ENCODE results near the gene IRF2BP1. TPM values are rescaled to one million over a fixed set of nuclear protein-coding genes. Genes with fewer than 3 reads are reported as not detected.

Gene IRF2BP1
- total and polyA plus RNA-seq, 12 donors: 8.0 to 23.0 (median 19.5) TPM

- Histone ChIP-seq H3K36me3 (no peaks in the 10 kb centered on the region), H3K27ac (no peak overlapping the region), H3K4me1 (no peaks in the 10 kb centered on the region), H3K4me3 (no peak overlapping the region), H3K27me3 (peaks cover 0 to 34% (median 15%) of the 10 kb centered on the region in 7 donors), H3K9me3 (no peaks in the 10 kb centered on the region)
- no peak for ATAC-seq
- no peak for DNase-seq
- no peak for TF ChIP-seq CTCF (IDR thresholded peaks at IDR 0.05)
- WGBS, 2 donors: 57% methylated on average over 8 of the region's 8 CpGs
- intact Hi-C loops (cut with DNase I): loop anchor here in 3 of 10 donors (5.0 to 10.0 kb wide), 2 partner anchors 94 to 101 kb away; no protein-coding TSS in a partner anchor
Observed at GRCh38 chr19:45911291-45911690, 25.4 kb upstream of the IRF2BP1 start.

- intact Hi-C loops (cut with DNase I): loop anchor here in 1 of 10 donors (5.0 kb wide), 1 partner anchor 922 kb away; no protein-coding TSS in a partner anchor
- DNase-seq (no peak), ATAC-seq (no peak)
- Histone ChIP-seq H3K4me1 (no peaks in the 10 kb centered on the region), H3K27ac (no peak overlapping the region), H3K27me3 (peaks cover 0 to 25% (median 10%) of the 10 kb centered on the region in 7 donors), H3K4me3 (no peak overlapping the region), H3K36me3 (no peaks in the 10 kb centered on the region), H3K9me3 (no peaks in the 10 kb centered on the region)
- no peak for TF ChIP-seq CTCF (IDR thresholded peaks at IDR 0.05)
- 80 to 83% methylated on average over 5 of the region's 5 CpGs for WGBS, 2 donors
Observed at GRCh38 chr19:45908956-45909355, 23.0 kb upstream of the IRF2BP1 start.

- H3K36me3 ChIP-seq: no peaks in the 10 kb centered on the region
- peaks cover 0 to 9% (median 4%) of the 10 kb centered on the region in 7 donors for H3K27me3 ChIP-seq
- no peaks in the 10 kb centered on the region for H3K9me3 ChIP-seq
- no peak overlapping the region for H3K27ac ChIP-seq
- 87 to 95% methylated on average over 3 of the region's 3 CpGs for WGBS, 2 donors
- no peak for TF ChIP-seq CTCF (IDR thresholded peaks at IDR 0.05)
- ATAC-seq (no peak), DNase-seq (no peak)
- intact Hi-C loops (cut with DNase I): loop anchor here in 1 of 10 donors (5.0 kb wide), 1 partner anchor 919 kb away; no protein-coding TSS in a partner anchor
- peaks cover 0 to 15% (median 11%) of the 10 kb centered on the region in 9 donors for H3K4me1 ChIP-seq
- no peak overlapping the region for H3K4me3 ChIP-seq
Observed at GRCh38 chr19:45906221-45906620, 20.3 kb upstream of the IRF2BP1 start.

GRCh38 chr19:45905011-45905410 lies 19.1 kb upstream of the IRF2BP1 start:
- TF ChIP-seq CTCF (IDR thresholded peaks at IDR 0.05): no peak
- Histone ChIP-seq H3K27me3 (peaks cover 0 to 2% (median 0%) of the 10 kb centered on the region in 7 donors), H3K36me3 (peaks cover 0 to 4% (median 0%) of the 10 kb centered on the region in 9 donors), H3K4me3 (no peak overlapping the region), H3K9me3 (no peaks in the 10 kb centered on the region), H3K4me1 (peaks cover 0 to 20% (median 18%) of the 10 kb centered on the region in 9 donors), H3K27ac (no peak overlapping the region)
- ATAC-seq (no peak), DNase-seq (no peak)
- intact Hi-C loops (cut with DNase I): loop anchor here in 1 of 10 donors (5.0 kb wide), 1 partner anchor 918 kb away; no protein-coding TSS in a partner anchor
- 71 to 73% methylated on average over 10 of the region's 10 CpGs for WGBS, 2 donors

All from heart right ventricle (tissue), 16 donors.